DND-41 (cell line): Measurements from ENCODE around the gene BUB1.
A peak's percentile ranks its signal among the peaks of the same experiment; 100 is the strongest.

Source experiments
- ATAC-seq: fragments of 200-7000 bp; cut with Tn5 transposase; 3 replicates; pipeline ENCODE4 v1.9.1; 2021; ENCODE audit warnings: low read depth; ENCODE audit not compliant: insufficient read depth
- DNase-seq: peaks from one replicate; pipeline ENCODE4 v3.0.0-alpha.2; 2020
- H2AFZ ChIP-seq: 2 replicates; pipeline ENCODE4 v1.6.0; 2012; ENCODE audit warnings: low read depth, low read length
- H3K27ac ChIP-seq: 2 replicates; pipeline ENCODE4 v1.5.1; 2012; ENCODE audit warnings: low read length, inconsistent platforms
- H3K27me3 ChIP-seq: fragments of 200-600 bp; sonication (generic); 2 replicates; pipeline ENCODE4 v1.6.0; 2012; ENCODE audit warnings: low read length, mild to moderate bottlenecking, inconsistent platforms; ENCODE audit not compliant: insufficient read depth, poor library complexity
- H3K36me3 ChIP-seq: 2 replicates; pipeline ENCODE4 v1.5.1; 2012; ENCODE audit warnings: low read length, inconsistent platforms; ENCODE audit not compliant: insufficient read depth
- H3K4me1 ChIP-seq: 2 replicates; pipeline ENCODE4 v1.5.1; 2012; ENCODE audit warnings: mild to moderate bottlenecking, low read length; ENCODE audit not compliant: insufficient read depth
- H3K4me2 ChIP-seq: 2 replicates; pipeline ENCODE4 v1.6.0; 2012; ENCODE audit warnings: mild to moderate bottlenecking, moderate library complexity, low read length, inconsistent platforms; ENCODE audit not compliant: insufficient read depth
- H3K4me3 ChIP-seq, 2 experiments: fragments of 200-600 bp in 1 of 2; shearing (Covaris generic) in 1 of 2; 2 replicates each; pipeline ENCODE4 v1.5.1; 2012 to 2016; ENCODE audit warnings: inconsistent platforms in 2 of 2, low read length in 2 of 2, mild to moderate bottlenecking in 2 of 2, low read depth in 1 of 2, moderate library complexity in 1 of 2
- H3K79me2 ChIP-seq: 2 replicates; pipeline ENCODE4 v1.6.0; 2012; ENCODE audit warnings: low read length, inconsistent platforms; ENCODE audit not compliant: insufficient read depth
- H3K9ac ChIP-seq: 2 replicates; pipeline ENCODE4 v1.6.0; 2012; ENCODE audit warnings: low read depth, mild to moderate bottlenecking, inconsistent platforms, low read length, moderate library complexity
- H3K9me3 ChIP-seq: 2 replicates; pipeline ENCODE4 v1.5.1; 2012; ENCODE audit warnings: low read length, moderate library complexity, mild to moderate bottlenecking, inconsistent platforms; ENCODE audit not compliant: insufficient read depth, severe bottlenecking
- H4K20me1 ChIP-seq: 2 replicates; pipeline ENCODE4 v1.6.0; 2012; ENCODE audit warnings: low read length; ENCODE audit not compliant: insufficient read depth
- CTCF ChIP-seq: IDR thresholded peaks from 2 replicates; pipeline ENCODE4 v1.5.1; 2012; ENCODE audit warnings: borderline replicate concordance, low read length, moderate library complexity, mild to moderate bottlenecking; ENCODE audit not compliant: poor library complexity, severe bottlenecking; ENCODE audit errors: extremely low read depth
- EZH2 ChIP-seq: IDR thresholded peaks from 3 replicates; pipeline ENCODE4 v1.6.1; 2012; ENCODE audit warnings: borderline replicate concordance, low read depth, mild to moderate bottlenecking, moderate library complexity, low read length, inconsistent platforms; ENCODE audit not compliant: severe bottlenecking

Gene BUB1

DNA sequence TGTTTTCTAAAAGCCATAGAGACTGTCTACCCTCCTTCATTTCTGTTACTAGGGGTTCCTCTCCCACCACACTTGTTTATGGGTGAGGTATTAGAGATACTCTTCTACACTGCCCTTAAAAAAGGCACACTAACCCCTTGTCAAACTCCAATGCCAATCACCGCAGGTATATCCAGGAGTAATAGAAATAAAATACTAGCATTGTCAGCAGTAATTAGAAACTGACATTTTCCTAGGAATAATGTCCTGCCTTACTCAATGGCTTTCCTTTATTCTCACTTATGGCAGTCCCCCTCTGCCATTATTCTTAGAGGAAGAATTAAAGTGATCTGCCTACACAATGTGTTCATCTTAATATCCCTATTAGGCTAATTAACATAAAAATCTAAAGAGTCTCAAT is 5.0 kb upstream of the BUB1 start:
- ATAC-seq (no peak), DNase-seq (no peak)
- Histone ChIP-seq H3K36me3 (no peaks in the 10 kb centered on the region), H3K27ac (no peak overlapping the region), H3K9ac (no peak overlapping the region), H3K4me2 (no peak overlapping the region), H2AFZ (no peak overlapping the region), H3K9me3 (peaks cover 11% of the 10 kb centered on the region), H4K20me1 (no peaks in the 10 kb centered on the region), H3K4me3 (no peak overlapping the region), H3K4me1 (peaks cover 21% of the 10 kb centered on the region), H3K27me3 (no peaks in the 10 kb centered on the region), H3K79me2 (peaks cover 10% of the 10 kb centered on the region)
- TF ChIP-seq EZH2 (no peak), CTCF (no peak)

- H3K27ac ChIP-seq = no peak overlapping the region
- no peak overlapping the region for H3K4me2 ChIP-seq
- no peak overlapping the region for H3K9ac ChIP-seq
- ATAC-seq (no peak), DNase-seq (no peak)
- H3K4me1 ChIP-seq = peaks cover 21% of the 10 kb centered on the region
- H2AFZ ChIP-seq = no peak overlapping the region
- TF ChIP-seq CTCF = no peak
- TF ChIP-seq EZH2 = no peak
- H3K4me3 ChIP-seq = no peak overlapping the region
- H4K20me1 ChIP-seq = no peaks in the 10 kb centered on the region
- H3K79me2 ChIP-seq = peaks cover 16% of the 10 kb centered on the region
- H3K36me3 ChIP-seq = no peaks in the 10 kb centered on the region; the same call in 1 of the 2 replicates
- H3K27me3 ChIP-seq = no peaks in the 10 kb centered on the region
- peaks cover 6% of the 10 kb centered on the region for H3K9me3 ChIP-seq
Measured at GRCh38 chr2:110682267-110682666, 4.4 kb upstream of the BUB1 start.

- H3K36me3 ChIP-seq = peaks cover 6% of the 10 kb centered on the region
- peaks cover under 1% of the 10 kb centered on the region; the same call in 1 of the 2 replicates for H4K20me1 ChIP-seq
- H3K9me3 ChIP-seq = no peaks in the 10 kb centered on the region
- peak overlapping the region; percentile 99; the same call in 1 of the 2 replicates for H3K27ac ChIP-seq
- no peak overlapping the region for H3K4me2 ChIP-seq
- peak overlapping the region; percentile 20; the same call in 1 of the 2 replicates for H2AFZ ChIP-seq
- no peak overlapping the region for H3K9ac ChIP-seq
- no peak overlapping the region for H3K4me3 ChIP-seq
- DNase-seq (no peak), ATAC-seq (no peak)
- H3K4me1 ChIP-seq = peaks cover 33% of the 10 kb centered on the region
- H3K79me2 ChIP-seq = peaks cover 32% of the 10 kb centered on the region
- no peaks in the 10 kb centered on the region for H3K27me3 ChIP-seq
- TF ChIP-seq EZH2 (no peak), CTCF (no peak)
Measured at GRCh38 chr2:110680709-110681108, 2.8 kb upstream of the BUB1 start.

DNA sequence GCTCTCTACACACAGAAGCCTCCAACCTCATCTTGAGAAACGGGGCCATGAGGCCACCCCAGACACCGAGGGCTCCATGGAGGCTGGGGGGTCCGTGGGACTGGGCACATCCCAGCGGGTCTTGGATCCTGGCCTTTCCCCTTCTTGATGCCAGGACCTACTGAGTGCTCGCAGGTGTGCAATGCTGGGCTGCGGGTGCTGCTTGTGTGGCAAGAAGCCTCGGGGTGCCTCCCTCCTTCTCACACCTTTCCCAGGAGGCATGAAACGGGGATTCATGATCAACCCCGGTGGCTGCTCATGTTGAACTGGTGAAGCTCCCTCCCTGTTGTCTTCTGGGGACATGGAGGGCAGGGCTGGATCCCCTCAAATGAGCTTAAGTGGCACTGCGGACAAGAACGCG is 2.0 kb upstream of the BUB1 start:
- TF ChIP-seq EZH2 (no peak), CTCF (no peak)
- Histone ChIP-seq H3K27ac (peak overlapping the region; percentile 99), H3K79me2 (peaks cover 40% of the 10 kb centered on the region), H3K9ac (peak overlapping the region; percentile 92), H3K9me3 (no peaks in the 10 kb centered on the region), H3K4me2 (peak overlapping the region; percentile 64), H3K4me3 (no peak overlapping the region), H2AFZ (0 out of 2 replicates have a peak overlapping the region, but pooled peaks have one; percentile 0), H3K4me1 (peaks cover 42% of the 10 kb centered on the region), H3K36me3 (peaks cover 14% of the 10 kb centered on the region), H3K27me3 (no peaks in the 10 kb centered on the region), H4K20me1 (peaks cover 8% of the 10 kb centered on the region)
- DNase-seq (no peak), ATAC-seq (no peak)
